WTC11 (cell line): Measurements from ENCODE around the gene TIAM2.

Experiments used
- CBFB ChIP-seq: sonication (generic); formaldehyde crosslinking; IDR thresholded peaks from 2 replicates; pipeline ENCODE4 v1.8.1; 2022; ENCODE audit warnings: mild to moderate bottlenecking, low read depth, missing genetic modification reagents
- CTCF ChIP-seq: fragments of 200-600 bp; IDR thresholded peaks from 2 replicates; pipeline ENCODE4 v1.8.0; 2022; ENCODE audit warnings: antibody characterized with exemption
- ELF4 ChIP-seq: sonication (generic); formaldehyde crosslinking; IDR thresholded peaks from 2 replicates; pipeline ENCODE4 v1.8.1; 2022; ENCODE audit warnings: low read depth, mild to moderate bottlenecking, moderate library complexity, missing genetic modification reagents
- NR3C1 ChIP-seq: sonication (generic); formaldehyde crosslinking; conservative IDR thresholded peaks from 2 replicates; pipeline ENCODE4 v1.8.1; 2023; ENCODE audit warnings: low read depth, mild to moderate bottlenecking, missing genetic modification reagents
- ZBTB43 ChIP-seq: sonication (generic); formaldehyde crosslinking; IDR thresholded peaks from 2 replicates; pipeline ENCODE4 v1.8.1; 2023; ENCODE audit warnings: mild to moderate bottlenecking, missing genetic modification reagents
- ZNF263 ChIP-seq: sonication (generic); formaldehyde crosslinking; IDR thresholded peaks from 2 replicates; pipeline ENCODE4 v1.8.1; 2022; ENCODE audit warnings: low read depth, mild to moderate bottlenecking, moderate library complexity, missing genetic modification reagents
- TF ChIP-seq, protein P1 (sequence below): sonication (generic); formaldehyde crosslinking; IDR thresholded peaks from 2 replicates; pipeline ENCODE4 v1.8.0; 2022; ENCODE audit warnings: mild to moderate bottlenecking, missing genetic modification reagents

GRCh38 chr6:155246825-155247224, 251.7 kb downstream of the TIAM2 start:
- no peak for TF ChIP-seq CBFB (CRISPR knock-in tag)
- TF ChIP-seq CTCF, result no peak
- no peak for TF ChIP-seq ZBTB43 (CRISPR knock-in tag)
- TF ChIP-seq, protein P1, sequence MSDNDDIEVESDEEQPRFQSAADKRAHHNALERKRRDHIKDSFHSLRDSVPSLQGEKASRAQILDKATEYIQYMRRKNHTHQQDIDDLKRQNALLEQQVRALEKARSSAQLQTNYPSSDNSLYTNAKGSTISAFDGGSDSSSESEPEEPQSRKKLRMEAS (CRISPR knock-in tag), result no peak
- TF ChIP-seq NR3C1 (CRISPR knock-in tag), result no peak
- no peak for TF ChIP-seq ZNF263 (CRISPR knock-in tag)
- no peak for TF ChIP-seq ELF4 (CRISPR knock-in tag)
